K562 (cell line): ENCODE measurements around the gene KNOP1. TPM values are rescaled to one million over a fixed set of nuclear protein-coding genes. Genes with fewer than 3 reads are reported as not detected.

Source experiments
- ATAC-seq: fragments of 200-7000 bp; cut with Tn5 transposase; 3 replicates; pipeline ENCODE4 v1.9.1; 2020; ENCODE audit warnings: moderate library complexity
- BruUV-seq: library from RNA; stranded (reverse); fragments of 400-500 nt; replicated peaks from 2 replicates; lab custom pipeline; 2021; lab: Mats Ljungman, UMichigan
- CTCF ChIA-PET: fragments of 300-600 bp; formaldehyde crosslinking; extraction: SDS; loops from one replicate; lab custom pipeline; 2021; ENCODE audit warnings: low intra/inter-chr PET ratio; lab: Yijun Ruan, JAX
- POLR2A ChIA-PET: fragments of 300-600, 350-650 bp; sonication (Branson Sonifier 250); formaldehyde crosslinking; extraction: SDS; loops from one replicate; lab custom pipeline; 2021; ENCODE audit warnings: antibody characterized with exemption, inconsistent platforms; lab: Yijun Ruan, JAX
- DNase-seq, 4 experiments: peaks; one replicate each; pipeline versions ENCODE4 v3.0.0 to v3.0.0-alpha.2; 2011 to 2018; ENCODE audit warnings: low spot score in 3 of 4, mixed read lengths in 3 of 4; ENCODE audit errors: extremely low read depth in 1 of 4
- FAIRE-seq: peaks from 2 replicates; lab custom pipeline; 2011; peaks lifted over from hg19 to GRCh38; lab: Jason Lieb, UNC
- H2AFZ ChIP-seq: 2 replicates; pipeline ENCODE4 v1.6.0; 2011; ENCODE audit warnings: low read depth, low read length, control low read depth, inconsistent platforms
- H3K27ac ChIP-seq: fragments of 200-600 bp; 3 replicates; pipeline ENCODE4 v1.8.0; 2011; ENCODE audit warnings: low read depth, mild to moderate bottlenecking, control low read depth, inconsistent platforms, low read length, moderate library complexity, mixed read lengths; ENCODE audit errors: extremely low read depth
- H3K27me3 ChIP-seq, 2 experiments: fragments of 300-600 bp in 1 of 2; 2 replicates in 1 of 2; 3 replicates in 1 of 2; pipeline versions ENCODE4 v1.6.0 to v1.8.0; 2011; ENCODE audit warnings: inconsistent platforms in 2 of 2, low read length in 2 of 2, mild to moderate bottlenecking in 1 of 2, mixed read lengths in 1 of 2, moderate library complexity in 1 of 2; ENCODE audit not compliant: control insufficient read depth in 2 of 2, insufficient read depth in 2 of 2
- H3K36me3 ChIP-seq: fragments of 300-600 bp; 3 replicates; pipeline ENCODE4 v1.8.0; 2011; ENCODE audit warnings: mild to moderate bottlenecking, low read length, inconsistent platforms; ENCODE audit not compliant: control insufficient read depth, insufficient read depth
- H3K4me1 ChIP-seq, 2 experiments: fragments of 200-600 bp in 1 of 2; replicated peaks in 1 of 2; 2 replicates in 1 of 2; 3 replicates in 1 of 2; pipeline versions ENCODE4 v1.5.1 to v1.8.0; 2011; ENCODE audit warnings: inconsistent platforms in 2 of 2, low read length in 2 of 2, mild to moderate bottlenecking in 1 of 2, mixed read lengths in 1 of 2, moderate library complexity in 1 of 2; ENCODE audit not compliant: control insufficient read depth in 2 of 2, insufficient read depth in 2 of 2
- H3K4me2 ChIP-seq: 2 replicates; pipeline ENCODE4 v1.6.1; 2011; ENCODE audit warnings: low read length, control low read depth, inconsistent platforms, mixed read lengths; ENCODE audit not compliant: insufficient read depth
- H3K4me3 ChIP-seq: fragments of 200-600 bp; sonication (generic), shearing (Covaris generic); 2 replicates; pipeline ENCODE4 v1.5.1; 2016; ENCODE audit warnings: control low read depth, inconsistent platforms
- H3K79me2 ChIP-seq: fragments of 200-600 bp; 3 replicates; pipeline ENCODE4 v1.8.0; 2011; ENCODE audit warnings: low read length, inconsistent platforms; ENCODE audit not compliant: control insufficient read depth, insufficient read depth
- H3K9ac ChIP-seq, 2 experiments: 2 replicates each; pipeline versions ENCODE4 v1.6.0 to v1.6.1; 2011; ENCODE audit warnings: low read depth in 2 of 2, low read length in 2 of 2, control low read depth in 1 of 2, inconsistent platforms in 1 of 2, mild to moderate bottlenecking in 1 of 2, mixed read lengths in 1 of 2; ENCODE audit not compliant: insufficient read depth in 1 of 2
- H3K9me1 ChIP-seq: one replicate; pipeline ENCODE4 v1.6.0; 2011; ENCODE audit warnings: inconsistent platforms, mild to moderate bottlenecking, low read length, moderate library complexity; ENCODE audit not compliant: control insufficient read depth, insufficient read depth
- H3K9me3 ChIP-seq: replicated peaks from 2 replicates; pipeline ENCODE4 v1.5.1; 2011; ENCODE audit warnings: low read depth, low read length, inconsistent platforms; ENCODE audit not compliant: control insufficient read depth, insufficient read depth
- H4K20me1 ChIP-seq: replicated peaks from 2 replicates; pipeline ENCODE4 v1.6.1; 2011; ENCODE audit warnings: low read length, inconsistent platforms, mixed read lengths; ENCODE audit not compliant: control insufficient read depth, insufficient read depth
- ARID3A ChIP-seq: IDR thresholded peaks from 2 replicates; pipeline ENCODE4 v1.6.1; 2012; ENCODE audit warnings: low read depth, low read length, improper control_type of control experiment, borderline replicate concordance
- ID3 ChIP-seq, 2 experiments: fragments of 250-450 bp in 1 of 2; fragments of 450-650 bp in 1 of 2; sonication (Bioruptor Pico) in 1 of 2; IDR thresholded peaks; 2 replicates each; pipeline versions ENCODE4 v1.6.1 to v1.8.0; 2016 to 2021; ENCODE audit warnings: mild to moderate bottlenecking in 2 of 2, moderate library complexity in 2 of 2, missing compliant biosample characterization in 1 of 2, missing genetic modification characterization in 1 of 2
- KDM4B ChIP-seq, 2 experiments: fragments of 450-650 bp in 1 of 2; sonication (generic) in 1 of 2; IDR thresholded peaks; 2 replicates each; pipeline ENCODE4 v1.6.1; 2016 to 2017; ENCODE audit warnings: borderline replicate concordance in 2 of 2, antibody characterized with exemption in 1 of 2, low read depth in 1 of 2, mild to moderate bottlenecking in 1 of 2
- MCM3 ChIP-seq: fragments of 450-650 bp; IDR thresholded peaks from 2 replicates; pipeline ENCODE4 v1.6.1; 2016
- POLR2A ChIP-seq: fragments of 450-650 bp; conservative IDR thresholded peaks from 2 replicates; pipeline ENCODE4 v1.6.1; 2016
- POLR2G ChIP-seq: fragments of 200-400 bp; formaldehyde crosslinking; IDR thresholded peaks from 2 replicates; pipeline ENCODE4 v1.6.1; 2017; ENCODE audit warnings: low read depth, mild to moderate bottlenecking, antibody characterized with exemption, low read length, moderate library complexity
- ZNF586 ChIP-seq: fragments of 450-650 bp; formaldehyde crosslinking; conservative IDR thresholded peaks from 2 replicates; pipeline ENCODE4 v1.4.0; 2020; ENCODE audit warnings: mild to moderate bottlenecking, moderate library complexity
- ZNF740 ChIP-seq, 3 experiments: fragments of 200-800 bp in 1 of 3; sonication (Bioruptor generic) in 1 of 3; sonication (generic) in 1 of 3; formaldehyde crosslinking in 1 of 3; IDR thresholded peaks; 2 replicates each; pipeline versions ENCODE4 v1.6.1 to v1.8.0; 2016 to 2022; ENCODE audit warnings: mild to moderate bottlenecking in 2 of 3, missing compliant biosample characterization in 2 of 3, missing genetic modification characterization in 2 of 3, missing genetic modification reagents in 1 of 3
- WGBS: fragments of 100-300 bp; shearing (Covaris generic); methylation state at CpG from one replicate; pipeline ENCODE4 v1.1.6; 2016; ENCODE audit warnings: low coverage, mixed read lengths; ENCODE audit not compliant: insufficient coverage; ENCODE audit errors: missing lambda C conversion rate; 5-methylcytosine and 5-hydroxymethylcytosine counted together
- in situ Hi-C: fragments of 300-500 bp; cut with MboI; formaldehyde crosslinking; loops from 4 replicates; pipeline ENCODE4 v1.15.0; 2018; ENCODE audit warnings: inconsistent platforms, mixed read lengths
- intact Hi-C: fragments of 100-400 bp; cut with micrococcal nuclease; formaldehyde crosslinking; loops from 2 replicates; pipeline ENCODE4 v1.14.2; 2022
- polyA plus RNA-seq, 8 experiments: library from polyadenylated mRNA; depleted of rRNA in 4 of 8; stranded (reverse) in 5 of 8; unstranded in 3 of 8; fragments of >200 nt; fragmentation: Nextera tagmentation in 2 of 8; fragmentation: Illumina TruSeq in 1 of 8; extraction: Ambion mirVana in 2 of 8; extraction: Trizol in 1 of 8; gene quantifications; 2 replicates each; pipeline versions ENCODE4 v1.2.1 to v1.2.3, GENCODE V29; 2011 to 2014; ENCODE audit warnings: inconsistent platforms in 1 of 8, missing spikeins in 1 of 8
- total RNA-seq, 7 experiments: library from RNA; depleted of rRNA in 6 of 7; stranded (reverse); fragments of >200 nt in 6 of 7; fragmentation: Illumina TruSeq in 2 of 7; extraction: Trizol in 2 of 7; gene quantifications; 2 replicates each; pipeline versions ENCODE4 v1.2.1 to v1.2.3, GENCODE V29; 2011 to 2021; ENCODE audit warnings: low replicate concordance in 1 of 7

The KNOP1 gene
- total and polyA plus RNA-seq, 9 of the 15 experiments (the other 6 are each of a cell fraction or from before 2014, with no cell fraction given) = 22.4 to 57.6 (median 39.3) TPM

GRCh38 chr16:19699472-19699871 lies 18.6 kb downstream of the KNOP1 start:
- WGBS = 93% methylated on average over 5 of the region's 8 CpGs
- no peaks in the 10 kb centered on the region for H3K9me1 ChIP-seq
- POLR2A ChIA-PET = interaction anchor here (0.6 to 2.1 kb wide), 4 partner anchors 9 to 256 kb away, joined by 3 to 11 read pairs (median 4); no protein-coding TSS in a partner anchor
- H3K9me3 ChIP-seq = no peaks in the 10 kb centered on the region
- no peak overlapping the region for H3K4me2 ChIP-seq
- H3K9ac ChIP-seq = no peak overlapping the region
- no peaks in the 10 kb centered on the region for H3K27me3 ChIP-seq
- no peak for ATAC-seq
- FAIRE-seq = no peak
- peak; percentile 52; the same call in 1 of the 2 replicates for TF ChIP-seq POLR2G
- TF ChIP-seq MCM3 = no peak
- peaks cover 62% of the 10 kb centered on the region for H3K36me3 ChIP-seq
- H3K27ac ChIP-seq = no peak overlapping the region
- BruUV-seq = no TSS peak
- intact Hi-C loops = no loop called here
- peaks cover 11% of the 10 kb centered on the region; the same call in 1 of the 2 replicates for H4K20me1 ChIP-seq
- peaks cover 6 to 9% of the 10 kb centered on the region in 2 experiments; a peak in 4 of 5 replicates for H3K4me1 ChIP-seq
- H3K79me2 ChIP-seq = no peaks in the 10 kb centered on the region; the same call in 2 of the 3 replicates
- CTCF ChIA-PET = no interaction called here
- H3K4me3 ChIP-seq = no peak overlapping the region
- no peak for DNase-seq
- no peak overlapping the region for H2AFZ ChIP-seq
- in situ Hi-C loops = no loop called here

GRCh38 chr16:19698480-19699465 lies 19.3 kb downstream of the KNOP1 start:
- no peak overlapping the region for H3K4me3 ChIP-seq
- 80% methylated on average over 18 of the region's 19 CpGs for WGBS
- no peaks in the 10 kb centered on the region for H3K27me3 ChIP-seq
- H4K20me1 ChIP-seq = peaks cover 11% of the 10 kb centered on the region; the same call in 1 of the 2 replicates
- CTCF ChIA-PET = no interaction called here
- ATAC-seq = no peak
- no peaks in the 10 kb centered on the region; the same call in 2 of the 3 replicates for H3K79me2 ChIP-seq
- H3K9me1 ChIP-seq = no peaks in the 10 kb centered on the region
- FAIRE-seq = no peak
- H3K4me2 ChIP-seq = no peak overlapping the region
- H2AFZ ChIP-seq = no peak overlapping the region
- peaks cover 56% of the 10 kb centered on the region for H3K36me3 ChIP-seq
- POLR2A ChIA-PET = interaction anchor here (0.6 to 2.1 kb wide), 3 partner anchors 8 to 256 kb away, joined by 3 to 11 read pairs (median 4); no protein-coding TSS in a partner anchor
- H3K9ac ChIP-seq = no peak overlapping the region
- H3K9me3 ChIP-seq = no peaks in the 10 kb centered on the region
- H3K27ac ChIP-seq = no peak overlapping the region
- no peak for DNase-seq
- in situ Hi-C loops (no loop called here), intact Hi-C loops (no loop called here)
- BruUV-seq = no TSS peak
- H3K4me1 ChIP-seq = peaks cover 6 to 9% of the 10 kb centered on the region in 2 experiments; a peak in 4 of 5 replicates
- no peak for TF ChIP-seq ZNF586 (CRISPR knock-in tag)
- TF ChIP-seq ZNF740 (CRISPR knock-in tag; IDR thresholded peaks at IDR 0.05) = no peak
- no peak for TF ChIP-seq ZNF740 (tag; IDR thresholded peaks at IDR 0.05)
- TF ChIP-seq ARID3A = no peak
- no peak for TF ChIP-seq KDM4B (IDR thresholded peaks at IDR 0.05; ENCODE audit: borderline replicate concordance in 2 of 2, low read depth in 1 of 2)
- TF ChIP-seq ID3 (CRISPR knock-in tag; IDR thresholded peaks at IDR 0.05) = no peak
- TF ChIP-seq ID3 (tag; IDR thresholded peaks at IDR 0.05) = no peak
- TF ChIP-seq POLR2A = no peak
